HEK293 (cell line): ENCODE measurements around the gene HBZ.

Experiments used
- BCL11B ChIP-seq: fragments of 450-650 bp; formaldehyde crosslinking; IDR thresholded peaks from 2 replicates; pipeline ENCODE4 v1.5.1; 2016; ENCODE audit warnings: low read depth, missing biosample characterization, missing genetic modification characterization
- GLIS1 ChIP-seq: fragments of 450-650 bp; formaldehyde crosslinking; IDR thresholded peaks from 2 replicates; pipeline ENCODE4 v1.5.1; 2016; ENCODE audit warnings: missing biosample characterization, missing genetic modification characterization
- KLF1 ChIP-seq: fragments of 450-650 bp; formaldehyde crosslinking; IDR thresholded peaks from 2 replicates; pipeline ENCODE4 v1.5.1; 2016; ENCODE audit warnings: missing biosample characterization, missing genetic modification characterization
- MZF1 ChIP-seq: fragments of 450-650 bp; formaldehyde crosslinking; IDR thresholded peaks from 2 replicates; pipeline ENCODE4 v1.5.1; 2017; ENCODE audit warnings: missing biosample characterization, missing genetic modification characterization, borderline replicate concordance
- SCRT2 ChIP-seq: fragments of 450-650 bp; formaldehyde crosslinking; IDR thresholded peaks from 2 replicates; pipeline ENCODE4 v1.5.1; 2016; ENCODE audit warnings: missing biosample characterization, missing genetic modification characterization
- SP7 ChIP-seq: fragments of 450-650 bp; formaldehyde crosslinking; IDR thresholded peaks from 2 replicates; pipeline ENCODE4 v1.5.1; 2016; ENCODE audit warnings: missing biosample characterization, missing genetic modification characterization
- YY2 ChIP-seq: fragments of 450-650 bp; formaldehyde crosslinking; IDR thresholded peaks from 2 replicates; pipeline ENCODE4 v1.5.1; 2016; ENCODE audit warnings: missing biosample characterization, missing genetic modification characterization
- ZBTB17 ChIP-seq: fragments of 450-650 bp; formaldehyde crosslinking; IDR thresholded peaks from 2 replicates; pipeline ENCODE4 v1.5.1; 2016; ENCODE audit warnings: missing biosample characterization, missing genetic modification characterization
- ZEB2 ChIP-seq: fragments of 450-650 bp; formaldehyde crosslinking; IDR thresholded peaks from 2 replicates; pipeline ENCODE4 v1.5.1; 2016; ENCODE audit warnings: missing biosample characterization, missing genetic modification characterization
- ZNF146 ChIP-seq: fragments of 450-650 bp; formaldehyde crosslinking; IDR thresholded peaks from 2 replicates; pipeline ENCODE4 v1.5.1; 2016; ENCODE audit warnings: missing biosample characterization, missing genetic modification characterization
- ZNF24 ChIP-seq: fragments of 450-650 bp; formaldehyde crosslinking; IDR thresholded peaks from 2 replicates; pipeline ENCODE4 v1.5.1; 2016; ENCODE audit warnings: missing biosample characterization, missing genetic modification characterization
- ZNF266 ChIP-seq: fragments of 450-650 bp; formaldehyde crosslinking; IDR thresholded peaks from 2 replicates; pipeline ENCODE4 v1.5.1; 2016; ENCODE audit warnings: missing biosample characterization, missing genetic modification characterization, low read depth
- ZNF274 ChIP-seq, 2 experiments: fragments of 200-500 bp in 1 of 2; fragments of 450-650 bp in 1 of 2; sonication (Bioruptor generic) in 1 of 2; formaldehyde crosslinking in 1 of 2; IDR thresholded peaks; 2 replicates each; pipeline versions ENCODE4 v1.5.1 to v1.6.1; 2014 to 2016; ENCODE audit warnings: borderline replicate concordance in 1 of 2, inconsistent platforms in 1 of 2, low read length in 1 of 2, missing biosample characterization in 1 of 2, missing genetic modification characterization in 1 of 2
- ZNF292 ChIP-seq: fragments of 450-650 bp; formaldehyde crosslinking; IDR thresholded peaks from 2 replicates; pipeline ENCODE4 v1.5.1; 2016; ENCODE audit warnings: low read depth, missing biosample characterization, missing genetic modification characterization, borderline replicate concordance
- ZNF354C ChIP-seq: fragments of 450-650 bp; formaldehyde crosslinking; IDR thresholded peaks from 2 replicates; pipeline ENCODE4 v1.5.1; 2016; ENCODE audit warnings: missing biosample characterization, missing genetic modification characterization, low read depth, borderline replicate concordance
- ZNF391 ChIP-seq: fragments of 450-650 bp; formaldehyde crosslinking; IDR thresholded peaks from 2 replicates; pipeline ENCODE4 v1.5.1; 2016; ENCODE audit warnings: low read depth, missing biosample characterization, missing genetic modification characterization, borderline replicate concordance
- ZNF433 ChIP-seq: fragments of 450-650 bp; formaldehyde crosslinking; IDR thresholded peaks from 2 replicates; pipeline ENCODE4 v1.5.1; 2016; ENCODE audit warnings: missing biosample characterization, missing genetic modification characterization, low read depth
- ZNF600 ChIP-seq: fragments of 450-650 bp; formaldehyde crosslinking; IDR thresholded peaks from 2 replicates; pipeline ENCODE4 v1.5.1; 2016; ENCODE audit warnings: missing biosample characterization, missing genetic modification characterization
- ZNF623 ChIP-seq: fragments of 450-650 bp; formaldehyde crosslinking; IDR thresholded peaks from 2 replicates; pipeline ENCODE4 v1.5.1; 2016; ENCODE audit warnings: missing biosample characterization, missing genetic modification characterization
- ZNF626 ChIP-seq: fragments of 450-650 bp; sonication (Bioruptor Pico); formaldehyde crosslinking; IDR thresholded peaks from 2 replicates; pipeline ENCODE4 v1.5.1; 2018; ENCODE audit warnings: missing biosample characterization, missing genetic modification characterization, inconsistent platforms
- ZNF660 ChIP-seq: fragments of 450-650 bp; IDR thresholded peaks from 2 replicates; pipeline ENCODE4 v1.5.1; 2018; ENCODE audit warnings: missing biosample characterization, mild to moderate bottlenecking, missing genetic modification characterization
- TF ChIP-seq, protein P1 (sequence below): fragments of 450-650 bp; formaldehyde crosslinking; IDR thresholded peaks from 2 replicates; pipeline ENCODE4 v1.5.1; 2016; ENCODE audit warnings: missing biosample characterization, missing genetic modification characterization
- TF ChIP-seq, protein P2 (sequence below): fragments of 450-650 bp; formaldehyde crosslinking; IDR thresholded peaks from 2 replicates; pipeline ENCODE4 v1.5.1; 2016; ENCODE audit warnings: missing biosample characterization, missing genetic modification characterization
- TF ChIP-seq, protein P3 (sequence below): sonication (generic); formaldehyde crosslinking; IDR thresholded peaks from 2 replicates; pipeline ENCODE4 v1.8.1; 2022; ENCODE audit warnings: mild to moderate bottlenecking, moderate library complexity, missing genetic modification reagents
- TF ChIP-seq, protein P4 (sequence below): fragments of 450-650 bp; IDR thresholded peaks from 2 replicates; pipeline ENCODE4 v1.5.1; 2018; ENCODE audit warnings: missing biosample characterization, mild to moderate bottlenecking, missing genetic modification characterization
- TF ChIP-seq, protein P5 (sequence below): fragments of 450-650 bp; formaldehyde crosslinking; IDR thresholded peaks from 2 replicates; pipeline ENCODE4 v1.5.1; 2016; ENCODE audit warnings: missing biosample characterization, missing genetic modification characterization
- TF ChIP-seq, protein P6 (sequence below): fragments of 450-650 bp; formaldehyde crosslinking; IDR thresholded peaks from 2 replicates; pipeline ENCODE4 v1.5.0; 2017; ENCODE audit warnings: missing biosample characterization, missing genetic modification characterization, borderline replicate concordance

Gene HBZ

DNA sequence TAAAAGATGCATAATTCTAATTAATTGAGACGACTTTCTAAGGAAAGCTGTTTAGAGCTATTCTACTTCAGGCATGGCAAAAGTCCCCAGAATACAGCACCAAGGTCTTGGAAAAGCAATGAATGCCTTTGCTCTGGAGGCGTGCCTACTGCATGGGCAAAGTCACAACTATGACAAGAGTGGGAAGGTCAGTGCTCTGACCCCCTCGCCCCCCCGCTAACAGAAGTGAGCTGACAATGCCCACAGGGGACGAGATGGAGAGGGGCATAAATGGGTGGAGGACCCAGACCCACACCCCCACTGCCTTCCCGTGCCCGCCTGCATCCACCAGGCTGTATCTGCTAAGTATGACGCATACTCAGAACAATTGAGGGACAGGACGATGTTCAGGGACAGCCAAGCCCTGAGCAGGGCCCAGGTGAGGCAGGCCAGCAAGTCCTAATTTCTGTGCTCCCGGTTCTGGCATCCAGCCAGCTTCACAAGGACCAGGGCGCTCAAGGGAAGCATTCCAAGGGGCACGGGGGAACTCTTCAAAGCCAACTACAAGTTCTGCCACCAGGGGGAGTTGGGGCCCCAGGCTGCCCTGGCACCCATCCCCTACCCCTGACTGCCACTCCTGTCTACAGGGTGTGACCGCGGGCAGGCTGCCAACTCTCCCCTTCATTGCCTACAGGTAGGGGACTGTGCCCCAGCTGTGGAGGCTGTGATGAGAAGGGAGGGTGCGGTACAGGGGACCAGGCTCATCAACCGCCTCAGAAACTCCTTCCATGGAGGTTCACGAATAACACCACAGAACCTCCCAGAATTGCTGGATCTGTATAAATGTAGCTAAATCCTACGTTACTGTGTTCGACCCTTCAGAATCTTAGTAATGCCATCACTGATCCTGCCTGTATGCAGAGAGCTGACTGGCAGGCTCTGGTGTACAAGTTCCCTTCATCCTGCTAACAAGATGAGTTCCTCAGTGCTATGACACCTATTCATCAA is 34.8 kb upstream of the HBZ start (continued):
- TF ChIP-seq, protein P1, sequence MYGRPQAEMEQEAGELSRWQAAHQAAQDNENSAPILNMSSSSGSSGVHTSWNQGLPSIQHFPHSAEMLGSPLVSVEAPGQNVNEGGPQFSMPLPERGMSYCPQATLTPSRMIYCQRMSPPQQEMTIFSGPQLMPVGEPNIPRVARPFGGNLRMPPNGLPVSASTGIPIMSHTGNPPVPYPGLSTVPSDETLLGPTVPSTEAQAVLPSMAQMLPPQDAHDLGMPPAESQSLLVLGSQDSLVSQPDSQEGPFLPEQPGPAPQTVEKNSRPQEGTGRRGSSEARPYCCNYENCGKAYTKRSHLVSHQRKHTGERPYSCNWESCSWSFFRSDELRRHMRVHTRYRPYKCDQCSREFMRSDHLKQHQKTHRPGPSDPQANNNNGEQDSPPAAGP (tag by site-specific recombination) = peak; percentile 91
- TF ChIP-seq, protein P2, sequence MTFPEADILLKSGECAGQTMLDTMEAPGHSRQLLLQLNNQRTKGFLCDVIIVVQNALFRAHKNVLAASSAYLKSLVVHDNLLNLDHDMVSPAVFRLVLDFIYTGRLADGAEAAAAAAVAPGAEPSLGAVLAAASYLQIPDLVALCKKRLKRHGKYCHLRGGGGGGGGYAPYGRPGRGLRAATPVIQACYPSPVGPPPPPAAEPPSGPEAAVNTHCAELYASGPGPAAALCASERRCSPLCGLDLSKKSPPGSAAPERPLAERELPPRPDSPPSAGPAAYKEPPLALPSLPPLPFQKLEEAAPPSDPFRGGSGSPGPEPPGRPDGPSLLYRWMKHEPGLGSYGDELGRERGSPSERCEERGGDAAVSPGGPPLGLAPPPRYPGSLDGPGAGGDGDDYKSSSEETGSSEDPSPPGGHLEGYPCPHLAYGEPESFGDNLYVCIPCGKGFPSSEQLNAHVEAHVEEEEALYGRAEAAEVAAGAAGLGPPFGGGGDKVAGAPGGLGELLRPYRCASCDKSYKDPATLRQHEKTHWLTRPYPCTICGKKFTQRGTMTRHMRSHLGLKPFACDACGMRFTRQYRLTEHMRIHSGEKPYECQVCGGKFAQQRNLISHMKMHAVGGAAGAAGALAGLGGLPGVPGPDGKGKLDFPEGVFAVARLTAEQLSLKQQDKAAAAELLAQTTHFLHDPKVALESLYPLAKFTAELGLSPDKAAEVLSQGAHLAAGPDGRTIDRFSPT (tag by site-specific recombination) = peak; percentile 54; the same call in 1 of the 2 replicates
- TF ChIP-seq SCRT2 (tag by site-specific recombination) (peak; percentile 83), ZNF292 (tag by site-specific recombination) (no peak), ZNF600 (tag by site-specific recombination) (0 out of 2 replicates have a peak, but pooled peaks have one; percentile 43), KLF1 (peak; percentile 90), ZNF354C (no peak), ZEB2 (tag by site-specific recombination) (peak; percentile 60), ZNF391 (tag by site-specific recombination) (no peak), ZNF660 (tag by site-specific recombination) (peak; percentile 52), ZNF24 (no peak), BCL11B (tag by site-specific recombination) (no peak), ZNF266 (tag by site-specific recombination) (no peak), ZNF274 (IDR thresholded peaks at IDR 0.05; ENCODE audit: low read length) (no peak), ZNF274 (tag by site-specific recombination; IDR thresholded peaks at IDR 0.05; ENCODE audit: borderline replicate concordance) (no peak), SP7 (tag by site-specific recombination) (peak; percentile 51; the same call in 1 of the 2 replicates), ZNF433 (no peak), MZF1 (peak; percentile 18; the same call in 1 of the 2 replicates), ZNF146 (tag by site-specific recombination) (no peak), GLIS1 (tag by site-specific recombination) (peak; percentile 77), ZBTB17 (tag by site-specific recombination) (peak; percentile 59), ZNF626 (tag by site-specific recombination) (no peak), YY2 (tag by site-specific recombination) (no peak), ZNF623 (tag by site-specific recombination) (no peak)
- TF ChIP-seq, protein P3, sequence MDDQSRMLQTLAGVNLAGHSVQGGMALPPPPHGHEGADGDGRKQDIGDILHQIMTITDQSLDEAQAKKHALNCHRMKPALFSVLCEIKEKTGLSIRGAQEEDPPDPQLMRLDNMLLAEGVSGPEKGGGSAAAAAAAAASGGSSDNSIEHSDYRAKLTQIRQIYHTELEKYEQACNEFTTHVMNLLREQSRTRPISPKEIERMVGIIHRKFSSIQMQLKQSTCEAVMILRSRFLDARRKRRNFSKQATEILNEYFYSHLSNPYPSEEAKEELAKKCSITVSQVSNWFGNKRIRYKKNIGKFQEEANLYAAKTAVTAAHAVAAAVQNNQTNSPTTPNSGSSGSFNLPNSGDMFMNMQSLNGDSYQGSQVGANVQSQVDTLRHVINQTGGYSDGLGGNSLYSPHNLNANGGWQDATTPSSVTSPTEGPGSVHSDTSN (CRISPR knock-in tag) = peak; percentile 36; the same call in 1 of the 2 replicates
- TF ChIP-seq, protein P4, sequence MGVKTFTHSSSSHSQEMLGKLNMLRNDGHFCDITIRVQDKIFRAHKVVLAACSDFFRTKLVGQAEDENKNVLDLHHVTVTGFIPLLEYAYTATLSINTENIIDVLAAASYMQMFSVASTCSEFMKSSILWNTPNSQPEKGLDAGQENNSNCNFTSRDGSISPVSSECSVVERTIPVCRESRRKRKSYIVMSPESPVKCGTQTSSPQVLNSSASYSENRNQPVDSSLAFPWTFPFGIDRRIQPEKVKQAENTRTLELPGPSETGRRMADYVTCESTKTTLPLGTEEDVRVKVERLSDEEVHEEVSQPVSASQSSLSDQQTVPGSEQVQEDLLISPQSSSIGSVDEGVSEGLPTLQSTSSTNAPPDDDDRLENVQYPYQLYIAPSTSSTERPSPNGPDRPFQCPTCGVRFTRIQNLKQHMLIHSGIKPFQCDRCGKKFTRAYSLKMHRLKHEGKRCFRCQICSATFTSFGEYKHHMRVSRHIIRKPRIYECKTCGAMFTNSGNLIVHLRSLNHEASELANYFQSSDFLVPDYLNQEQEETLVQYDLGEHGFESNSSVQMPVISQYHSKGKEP = 0 out of 2 replicates have a peak, but pooled peaks have one; percentile 11
- TF ChIP-seq, protein P5, sequence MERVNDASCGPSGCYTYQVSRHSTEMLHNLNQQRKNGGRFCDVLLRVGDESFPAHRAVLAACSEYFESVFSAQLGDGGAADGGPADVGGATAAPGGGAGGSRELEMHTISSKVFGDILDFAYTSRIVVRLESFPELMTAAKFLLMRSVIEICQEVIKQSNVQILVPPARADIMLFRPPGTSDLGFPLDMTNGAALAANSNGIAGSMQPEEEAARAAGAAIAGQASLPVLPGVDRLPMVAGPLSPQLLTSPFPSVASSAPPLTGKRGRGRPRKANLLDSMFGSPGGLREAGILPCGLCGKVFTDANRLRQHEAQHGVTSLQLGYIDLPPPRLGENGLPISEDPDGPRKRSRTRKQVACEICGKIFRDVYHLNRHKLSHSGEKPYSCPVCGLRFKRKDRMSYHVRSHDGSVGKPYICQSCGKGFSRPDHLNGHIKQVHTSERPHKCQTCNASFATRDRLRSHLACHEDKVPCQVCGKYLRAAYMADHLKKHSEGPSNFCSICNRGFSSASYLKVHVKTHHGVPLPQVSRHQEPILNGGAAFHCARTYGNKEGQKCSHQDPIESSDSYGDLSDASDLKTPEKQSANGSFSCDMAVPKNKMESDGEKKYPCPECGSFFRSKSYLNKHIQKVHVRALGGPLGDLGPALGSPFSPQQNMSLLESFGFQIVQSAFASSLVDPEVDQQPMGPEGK (tag by site-specific recombination) = peak; percentile 55; the same call in 1 of the 2 replicates
- TF ChIP-seq, protein P6, sequence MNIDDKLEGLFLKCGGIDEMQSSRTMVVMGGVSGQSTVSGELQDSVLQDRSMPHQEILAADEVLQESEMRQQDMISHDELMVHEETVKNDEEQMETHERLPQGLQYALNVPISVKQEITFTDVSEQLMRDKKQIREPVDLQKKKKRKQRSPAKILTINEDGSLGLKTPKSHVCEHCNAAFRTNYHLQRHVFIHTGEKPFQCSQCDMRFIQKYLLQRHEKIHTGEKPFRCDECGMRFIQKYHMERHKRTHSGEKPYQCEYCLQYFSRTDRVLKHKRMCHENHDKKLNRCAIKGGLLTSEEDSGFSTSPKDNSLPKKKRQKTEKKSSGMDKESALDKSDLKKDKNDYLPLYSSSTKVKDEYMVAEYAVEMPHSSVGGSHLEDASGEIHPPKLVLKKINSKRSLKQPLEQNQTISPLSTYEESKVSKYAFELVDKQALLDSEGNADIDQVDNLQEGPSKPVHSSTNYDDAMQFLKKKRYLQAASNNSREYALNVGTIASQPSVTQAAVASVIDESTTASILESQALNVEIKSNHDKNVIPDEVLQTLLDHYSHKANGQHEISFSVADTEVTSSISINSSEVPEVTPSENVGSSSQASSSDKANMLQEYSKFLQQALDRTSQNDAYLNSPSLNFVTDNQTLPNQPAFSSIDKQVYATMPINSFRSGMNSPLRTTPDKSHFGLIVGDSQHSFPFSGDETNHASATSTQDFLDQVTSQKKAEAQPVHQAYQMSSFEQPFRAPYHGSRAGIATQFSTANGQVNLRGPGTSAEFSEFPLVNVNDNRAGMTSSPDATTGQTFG (tag by site-specific recombination) = no peak
